HEK293 (cell line): ENCODE measurements around the gene DLK2.

ENCODE experiments used
- CTCF ChIA-PET: fragments of 350-600 bp; formaldehyde crosslinking; extraction: SDS; loops from one replicate; lab custom pipeline; 2021; ENCODE audit warnings: antibody characterized with exemption; lab: Yijun Ruan, JAX
- POLR2A ChIA-PET: fragments of 300-600 bp; formaldehyde crosslinking; extraction: SDS; loops from one replicate; lab custom pipeline; 2020; ENCODE audit warnings: antibody characterized with exemption, inconsistent platforms; lab: Yijun Ruan, JAX
- H3K27ac ChIP-seq: fragments of 200-500 bp; sonication (Bioruptor generic); 2 replicates; pipeline ENCODE4 v1.5.1; 2014; ENCODE audit warnings: low read depth, low read length, control low read depth, inconsistent platforms; ENCODE audit errors: extremely low read depth
- H3K36me3 ChIP-seq, 2 experiments: fragments of 200-500 bp in 1 of 2; sonication (Bioruptor generic) in 1 of 2; 1 replicate in 1 of 2; 2 replicates in 1 of 2; pipeline ENCODE4 v1.5.1; 2014 to 2017; ENCODE audit warnings: inconsistent platforms in 2 of 2, low read length in 2 of 2; ENCODE audit not compliant: control insufficient read depth in 2 of 2, insufficient read depth in 1 of 2
- H3K4me1 ChIP-seq: fragments of 200-500 bp; sonication (Bioruptor generic); 2 replicates; pipeline ENCODE4 v1.5.1; 2014; ENCODE audit warnings: mild to moderate bottlenecking, low read length, inconsistent platforms; ENCODE audit not compliant: control insufficient read depth, insufficient read depth
- H3K4me3 ChIP-seq: 2 replicates; pipeline ENCODE4 v1.5.1; 2011; ENCODE audit warnings: low read depth, mild to moderate bottlenecking, control low read depth, low read length, moderate library complexity
- H3K9me3 ChIP-seq: fragments of 200-500 bp; sonication (Bioruptor generic); 2 replicates; pipeline ENCODE4 v1.5.1; 2014; ENCODE audit warnings: low read depth, low read length, inconsistent platforms; ENCODE audit not compliant: control insufficient read depth, insufficient read depth
- EGR2 ChIP-seq: fragments of 450-650 bp; formaldehyde crosslinking; IDR thresholded peaks from 2 replicates; pipeline ENCODE4 v1.5.1; 2016; ENCODE audit warnings: low read depth, missing biosample characterization, missing genetic modification characterization
- GFI1B ChIP-seq: fragments of 450-650 bp; formaldehyde crosslinking; IDR thresholded peaks from 2 replicates; pipeline ENCODE4 v1.5.1; 2016; ENCODE audit warnings: missing biosample characterization, missing genetic modification characterization
- KLF1 ChIP-seq: fragments of 450-650 bp; formaldehyde crosslinking; IDR thresholded peaks from 2 replicates; pipeline ENCODE4 v1.5.1; 2016; ENCODE audit warnings: missing biosample characterization, missing genetic modification characterization
- KLF17 ChIP-seq: fragments of 450-650 bp; formaldehyde crosslinking; IDR thresholded peaks from 2 replicates; pipeline ENCODE4 v1.5.1; 2016; ENCODE audit warnings: missing biosample characterization, missing genetic modification characterization
- PRDM6 ChIP-seq: fragments of 450-650 bp; formaldehyde crosslinking; IDR thresholded peaks from 2 replicates; pipeline ENCODE4 v1.5.1; 2017; ENCODE audit warnings: missing biosample characterization, missing genetic modification characterization
- SP3 ChIP-seq: fragments of 450-650 bp; formaldehyde crosslinking; IDR thresholded peaks from 2 replicates; pipeline ENCODE4 v1.5.1; 2016; ENCODE audit warnings: missing biosample characterization, missing genetic modification characterization
- TSHZ1 ChIP-seq: fragments of 450-650 bp; formaldehyde crosslinking; IDR thresholded peaks from 2 replicates; pipeline ENCODE4 v1.5.1; 2016; ENCODE audit warnings: missing biosample characterization, missing genetic modification characterization, borderline replicate concordance
- ZNF202 ChIP-seq: fragments of 450-650 bp; formaldehyde crosslinking; IDR thresholded peaks from 2 replicates; pipeline ENCODE4 v1.5.1; 2016; ENCODE audit warnings: missing biosample characterization, missing genetic modification characterization, borderline replicate concordance
- ZNF404 ChIP-seq: fragments of 450-650 bp; formaldehyde crosslinking; IDR thresholded peaks from 2 replicates; pipeline ENCODE4 v1.5.1; 2017; ENCODE audit warnings: missing biosample characterization, missing genetic modification characterization
- ZNF514 ChIP-seq: fragments of 450-650 bp; formaldehyde crosslinking; IDR thresholded peaks from 2 replicates; pipeline ENCODE4 v1.5.1; 2016; ENCODE audit warnings: missing biosample characterization, missing genetic modification characterization
- ZNF621 ChIP-seq: fragments of 450-650 bp; formaldehyde crosslinking; IDR thresholded peaks from 2 replicates; pipeline ENCODE4 v1.5.1; 2017; ENCODE audit warnings: missing biosample characterization, missing genetic modification characterization
- ZNF701 ChIP-seq: fragments of 450-650 bp; formaldehyde crosslinking; IDR thresholded peaks from 2 replicates; pipeline ENCODE4 v1.5.1; 2016; ENCODE audit warnings: missing biosample characterization, missing genetic modification characterization
- ZNF837 ChIP-seq: fragments of 450-650 bp; formaldehyde crosslinking; IDR thresholded peaks from 2 replicates; pipeline ENCODE4 v1.5.1; 2016; ENCODE audit warnings: missing biosample characterization, missing genetic modification characterization
- ZNF843 ChIP-seq: fragments of 450-650 bp; formaldehyde crosslinking; IDR thresholded peaks from 2 replicates; pipeline ENCODE4 v1.5.1; 2016; ENCODE audit warnings: missing biosample characterization, missing genetic modification characterization
- TF ChIP-seq, protein P1 (sequence below): fragments of 450-650 bp; formaldehyde crosslinking; conservative IDR thresholded peaks from 2 replicates; pipeline ENCODE4 v1.5.1; 2016; ENCODE audit warnings: low read depth, missing biosample characterization, missing genetic modification characterization
- TF ChIP-seq, protein P2 (sequence below): fragments of 450-650 bp; formaldehyde crosslinking; IDR thresholded peaks from 2 replicates; pipeline ENCODE4 v1.5.1; 2016; ENCODE audit warnings: missing biosample characterization, missing genetic modification characterization
- TF ChIP-seq, protein P3 (sequence below): fragments of 450-650 bp; IDR thresholded peaks from 2 replicates; pipeline ENCODE4 v1.5.1; 2018; ENCODE audit warnings: missing biosample characterization, mild to moderate bottlenecking, missing genetic modification characterization
- TF ChIP-seq, protein P4 (sequence below): fragments of 450-650 bp; formaldehyde crosslinking; IDR thresholded peaks from 2 replicates; pipeline ENCODE4 v1.5.1; 2016; ENCODE audit warnings: missing biosample characterization, missing genetic modification characterization, low read depth

Gene DLK2

DNA sequence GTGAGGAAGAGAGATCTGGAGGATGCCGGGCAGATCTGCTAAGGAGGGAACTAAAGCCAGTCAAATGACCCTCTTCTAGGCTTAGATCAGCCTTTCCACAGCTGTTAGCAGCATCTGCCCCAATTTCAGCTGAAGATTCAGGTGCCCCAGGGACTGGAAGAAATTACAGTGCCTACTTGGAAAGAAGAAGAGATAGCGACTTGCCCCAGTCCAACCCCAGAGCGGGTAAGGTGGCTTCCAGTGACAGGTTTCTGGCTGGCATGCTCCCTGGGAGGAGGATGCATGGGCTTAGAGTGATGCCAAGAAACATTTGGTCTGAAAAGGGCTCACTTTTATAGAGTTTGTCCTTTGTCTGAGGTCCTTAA, 22.6 kb upstream of the DLK2 start:
- H3K4me3 ChIP-seq: peak overlapping the region; percentile 81
- H3K27ac ChIP-seq: peak overlapping the region; percentile 50; the same call in 1 of the 2 replicates
- H3K9me3 ChIP-seq: no peaks in the 10 kb centered on the region
- peaks cover 10% of the 10 kb centered on the region for H3K4me1 ChIP-seq
- ChIA-PET CTCF (interaction anchor here (1.0 to 2.0 kb wide), 3 partner anchors 9 to 24 kb away, joined by 3 to 9 read pairs (median 7); no protein-coding TSS in a partner anchor), POLR2A (interaction anchor here (0.6 to 2.2 kb wide), 21 partner anchors 8 to 696 kb away, joined by 3 to 13 read pairs (median 5); partner anchors contain the start of genes ABCC10, BICRAL, LRRC73 and POLH)
- TF ChIP-seq ZNF843 (tag by site-specific recombination): no peak
- TF ChIP-seq TSHZ1 (tag by site-specific recombination): no peak
- TF ChIP-seq, protein P1, sequence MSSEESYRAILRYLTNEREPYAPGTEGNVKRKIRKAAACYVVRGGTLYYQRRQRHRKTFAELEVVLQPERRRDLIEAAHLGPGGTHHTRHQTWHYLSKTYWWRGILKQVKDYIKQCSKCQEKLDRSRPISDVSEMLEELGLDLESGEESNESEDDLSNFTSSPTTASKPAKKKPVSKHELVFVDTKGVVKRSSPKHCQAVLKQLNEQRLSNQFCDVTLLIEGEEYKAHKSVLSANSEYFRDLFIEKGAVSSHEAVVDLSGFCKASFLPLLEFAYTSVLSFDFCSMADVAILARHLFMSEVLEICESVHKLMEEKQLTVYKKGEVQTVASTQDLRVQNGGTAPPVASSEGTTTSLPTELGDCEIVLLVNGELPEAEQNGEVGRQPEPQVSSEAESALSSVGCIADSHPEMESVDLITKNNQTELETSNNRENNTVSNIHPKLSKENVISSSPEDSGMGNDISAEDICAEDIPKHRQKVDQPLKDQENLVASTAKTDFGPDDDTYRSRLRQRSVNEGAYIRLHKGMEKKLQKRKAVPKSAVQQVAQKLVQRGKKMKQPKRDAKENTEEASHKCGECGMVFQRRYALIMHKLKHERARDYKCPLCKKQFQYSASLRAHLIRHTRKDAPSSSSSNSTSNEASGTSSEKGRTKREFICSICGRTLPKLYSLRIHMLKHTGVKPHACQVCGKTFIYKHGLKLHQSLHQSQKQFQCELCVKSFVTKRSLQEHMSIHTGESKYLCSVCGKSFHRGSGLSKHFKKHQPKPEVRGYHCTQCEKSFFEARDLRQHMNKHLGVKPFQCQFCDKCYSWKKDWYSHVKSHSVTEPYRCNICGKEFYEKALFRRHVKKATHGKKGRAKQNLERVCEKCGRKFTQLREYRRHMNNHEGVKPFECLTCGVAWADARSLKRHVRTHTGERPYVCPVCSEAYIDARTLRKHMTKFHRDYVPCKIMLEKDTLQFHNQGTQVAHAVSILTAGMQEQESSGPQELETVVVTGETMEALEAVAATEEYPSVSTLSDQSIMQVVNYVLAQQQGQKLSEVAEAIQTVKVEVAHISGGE: no peak
- TF ChIP-seq ZNF701 (tag by site-specific recombination): no peak
- TF ChIP-seq, protein P2, sequence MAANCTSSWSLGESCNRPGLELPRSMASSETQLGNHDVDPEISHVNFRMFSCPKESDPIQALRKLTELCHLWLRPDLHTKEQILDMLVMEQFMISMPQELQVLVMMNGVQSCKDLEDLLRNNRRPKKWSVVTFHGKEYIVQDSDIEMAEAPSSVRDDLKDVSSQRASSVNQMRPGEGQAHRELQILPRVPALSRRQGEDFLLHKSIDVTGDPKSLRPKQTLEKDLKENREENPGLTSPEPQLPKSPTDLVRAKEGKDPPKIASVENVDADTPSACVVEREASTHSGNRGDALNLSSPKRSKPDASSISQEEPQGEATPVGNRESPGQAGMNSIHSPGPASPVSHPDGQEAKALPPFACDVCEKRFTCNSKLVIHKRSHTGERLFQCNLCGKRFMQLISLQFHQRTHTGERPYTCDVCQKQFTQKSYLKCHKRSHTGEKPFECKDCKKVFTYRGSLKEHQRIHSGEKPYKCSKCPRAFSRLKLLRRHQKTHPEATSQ (tag by site-specific recombination): no peak
- no peak for TF ChIP-seq EGR2 (tag by site-specific recombination)
- no peak for TF ChIP-seq SP3 (tag by site-specific recombination)
- TF ChIP-seq GFI1B (tag by site-specific recombination): no peak
- TF ChIP-seq PRDM6: no peak
- TF ChIP-seq ZNF202 (tag by site-specific recombination): no peak
- peaks cover 0 to 19% of the 10 kb centered on the region in 2 experiments; a peak in 2 of 3 replicates for H3K36me3 ChIP-seq

DNA sequence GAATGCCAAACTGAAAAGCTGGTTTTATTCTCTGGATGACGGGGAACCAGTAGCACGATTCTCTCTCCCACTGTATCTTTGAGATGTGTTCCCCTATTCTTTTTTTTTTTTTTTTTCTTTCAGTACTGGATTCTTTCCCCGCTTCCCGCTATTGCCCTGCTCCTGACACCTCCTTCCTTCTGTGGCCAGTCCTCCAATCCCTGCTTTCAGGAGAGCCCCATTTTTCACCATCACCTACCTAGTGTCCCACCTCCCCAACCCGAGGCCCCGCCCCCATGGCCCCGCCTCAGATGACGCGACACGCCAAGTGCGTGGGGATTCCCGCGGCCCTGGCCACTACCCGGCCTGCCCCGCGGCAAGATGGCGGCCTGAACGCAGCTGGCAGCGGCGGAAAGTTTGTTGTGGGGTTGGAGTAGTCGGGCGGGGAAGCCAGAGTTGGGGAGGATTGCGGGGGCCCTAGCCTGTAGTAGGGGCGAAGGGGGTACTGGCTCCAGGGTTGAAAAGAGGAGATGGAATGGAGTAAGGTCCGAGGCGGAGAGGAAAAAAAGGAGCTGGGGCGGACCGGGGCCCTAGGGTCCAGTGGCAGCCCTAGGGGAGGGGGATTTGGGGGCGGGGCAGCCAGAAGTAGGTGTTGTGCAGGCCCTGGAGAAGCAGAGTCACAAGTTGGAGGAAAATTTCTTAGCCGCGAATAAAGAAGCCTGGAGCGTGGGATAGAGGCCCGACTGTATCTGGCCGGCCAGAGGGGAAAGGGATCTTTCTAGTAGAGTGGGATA, 22.1 kb upstream of the DLK2 start, which contains the start of gene TJAP1:
Gene TJAP1 (plus strand): TSS at position 336 of the 773 bp plus-strand sequence. CDS start 21,432 bp downstream, outside the sequence.
- H3K9me3 ChIP-seq: no peaks in the 10 kb centered on the region
- H3K27ac ChIP-seq: peak within 1 kb of the TSS; percentile 50
- peaks cover 10% of the 10 kb centered on the region for H3K4me1 ChIP-seq
- peak within 1 kb of the TSS; percentile 81 for H3K4me3 ChIP-seq
- H3K36me3 ChIP-seq: peaks cover 0 to 19% of the 10 kb centered on the region in 2 experiments; a peak in 2 of 3 replicates
- CTCF ChIA-PET: interaction anchor here (0.9 to 2.0 kb wide), 4 partner anchors 9 to 29 kb away, joined by 3 to 9 read pairs (median 5); no protein-coding TSS in a partner anchor
- POLR2A ChIA-PET: interaction anchor here (0.6 to 2.2 kb wide), 31 partner anchors 8 to 696 kb away, joined by 3 to 13 read pairs (median 4); partner anchors contain the start of genes ABCC10, BICRAL, LRRC73 and POLH
- TF ChIP-seq, protein P3, sequence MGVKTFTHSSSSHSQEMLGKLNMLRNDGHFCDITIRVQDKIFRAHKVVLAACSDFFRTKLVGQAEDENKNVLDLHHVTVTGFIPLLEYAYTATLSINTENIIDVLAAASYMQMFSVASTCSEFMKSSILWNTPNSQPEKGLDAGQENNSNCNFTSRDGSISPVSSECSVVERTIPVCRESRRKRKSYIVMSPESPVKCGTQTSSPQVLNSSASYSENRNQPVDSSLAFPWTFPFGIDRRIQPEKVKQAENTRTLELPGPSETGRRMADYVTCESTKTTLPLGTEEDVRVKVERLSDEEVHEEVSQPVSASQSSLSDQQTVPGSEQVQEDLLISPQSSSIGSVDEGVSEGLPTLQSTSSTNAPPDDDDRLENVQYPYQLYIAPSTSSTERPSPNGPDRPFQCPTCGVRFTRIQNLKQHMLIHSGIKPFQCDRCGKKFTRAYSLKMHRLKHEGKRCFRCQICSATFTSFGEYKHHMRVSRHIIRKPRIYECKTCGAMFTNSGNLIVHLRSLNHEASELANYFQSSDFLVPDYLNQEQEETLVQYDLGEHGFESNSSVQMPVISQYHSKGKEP (tag by site-specific recombination): no peak
- TF ChIP-seq ZNF621: no peak
- TF ChIP-seq KLF1 (tag by site-specific recombination): no peak; the same call in 1 of the 2 replicates
- no peak for TF ChIP-seq ZNF514
- no peak for TF ChIP-seq ZNF837 (tag by site-specific recombination)
- TF ChIP-seq, protein P4, sequence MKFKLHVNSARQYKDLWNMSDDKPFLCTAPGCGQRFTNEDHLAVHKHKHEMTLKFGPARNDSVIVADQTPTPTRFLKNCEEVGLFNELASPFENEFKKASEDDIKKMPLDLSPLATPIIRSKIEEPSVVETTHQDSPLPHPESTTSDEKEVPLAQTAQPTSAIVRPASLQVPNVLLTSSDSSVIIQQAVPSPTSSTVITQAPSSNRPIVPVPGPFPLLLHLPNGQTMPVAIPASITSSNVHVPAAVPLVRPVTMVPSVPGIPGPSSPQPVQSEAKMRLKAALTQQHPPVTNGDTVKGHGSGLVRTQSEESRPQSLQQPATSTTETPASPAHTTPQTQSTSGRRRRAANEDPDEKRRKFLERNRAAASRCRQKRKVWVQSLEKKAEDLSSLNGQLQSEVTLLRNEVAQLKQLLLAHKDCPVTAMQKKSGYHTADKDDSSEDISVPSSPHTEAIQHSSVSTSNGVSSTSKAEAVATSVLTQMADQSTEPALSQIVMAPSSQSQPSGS (tag by site-specific recombination): no peak
- TF ChIP-seq ZNF404 (tag by site-specific recombination): no peak
- TF ChIP-seq KLF17 (tag by site-specific recombination): no peak
